HepG2 (cell line): ENCODE measurements around the gene DDAH1. TPM values are rescaled to one million over a fixed set of nuclear protein-coding genes. Genes with fewer than 3 reads are reported as not detected.
A peak's percentile ranks its signal among the peaks of the same experiment; 100 is the strongest.

Experiments used
- ATF6 ChIP-seq: sonication (generic); formaldehyde crosslinking; conservative IDR thresholded peaks from 2 replicates; pipeline ENCODE4 v1.4.0; 2020; ENCODE audit warnings: missing genetic modification reagents
- BRD4 ChIP-seq: sonication (generic); formaldehyde crosslinking; IDR thresholded peaks from 2 replicates; pipeline ENCODE4 v1.4.0; 2020; ENCODE audit warnings: missing genetic modification reagents
- DNMT1 ChIP-seq: sonication (generic); formaldehyde crosslinking; IDR thresholded peaks from 2 replicates; pipeline ENCODE4 v1.5.1; 2020; ENCODE audit warnings: mild to moderate bottlenecking, missing genetic modification reagents
- E2F5 ChIP-seq: sonication (generic); formaldehyde crosslinking; conservative IDR thresholded peaks from 2 replicates; pipeline ENCODE4 v1.4.0; 2020; ENCODE audit warnings: missing genetic modification reagents
- FOSL1 ChIP-seq: sonication (generic); formaldehyde crosslinking; IDR thresholded peaks from 2 replicates; pipeline ENCODE4 v1.9.0; 2021; ENCODE audit warnings: missing genetic modification reagents, borderline replicate concordance
- HNRNPK ChIP-seq: fragments of 200-400 bp; formaldehyde crosslinking; IDR thresholded peaks from 2 replicates; pipeline ENCODE4 v1.6.1; 2018; ENCODE audit warnings: low read length, low read depth, moderate library complexity, mild to moderate bottlenecking; ENCODE audit not compliant: poor library complexity, severe bottlenecking
- JUNB ChIP-seq: sonication (generic); formaldehyde crosslinking; IDR thresholded peaks from 2 replicates; pipeline ENCODE4 v1.8.0; 2022; ENCODE audit warnings: missing genetic modification reagents, mild to moderate bottlenecking, borderline replicate concordance
- KAT8 ChIP-seq: IDR thresholded peaks from 2 replicates; pipeline ENCODE4 v1.6.1; 2016; ENCODE audit warnings: missing genetic modification reagents, missing compliant biosample characterization
- KLF12 ChIP-seq: sonication (generic); formaldehyde crosslinking; IDR thresholded peaks from 2 replicates; pipeline ENCODE4 v1.4.0; 2020; ENCODE audit warnings: missing genetic modification reagents, borderline replicate concordance
- MAF1 ChIP-seq: sonication (generic); formaldehyde crosslinking; IDR thresholded peaks from 2 replicates; pipeline ENCODE4 v1.5.0; 2020; ENCODE audit warnings: missing genetic modification reagents, borderline replicate concordance
- MBNL3 ChIP-seq: fragments of 250-450 bp; sonication (Bioruptor Pico); conservative IDR thresholded peaks from 2 replicates; pipeline ENCODE4 v1.8.0; 2022; ENCODE audit warnings: mild to moderate bottlenecking, inconsistent platforms
- MIER2 ChIP-seq: IDR thresholded peaks from 2 replicates; pipeline ENCODE4 v1.6.1; 2016; ENCODE audit warnings: missing biosample characterization, missing genetic modification reagents
- NKX3-1 ChIP-seq: sonication (generic); formaldehyde crosslinking; IDR thresholded peaks from 2 replicates; pipeline ENCODE4 v1.5.0; 2020; ENCODE audit warnings: missing genetic modification reagents
- NR2F2 ChIP-seq: IDR thresholded peaks from 2 replicates; pipeline ENCODE4 v1.6.1; 2012; ENCODE audit warnings: low read depth, inconsistent platforms, borderline replicate concordance
- POGZ ChIP-seq: sonication (generic); formaldehyde crosslinking; IDR thresholded peaks from 2 replicates; pipeline ENCODE4 v1.4.0; 2020; ENCODE audit warnings: mild to moderate bottlenecking, missing genetic modification reagents
- PTBP1 ChIP-seq: fragments of 200-400 bp; formaldehyde crosslinking; IDR thresholded peaks from 2 replicates; pipeline ENCODE4 v1.6.1; 2018; ENCODE audit warnings: low read length, low read depth; ENCODE audit not compliant: poor library complexity, severe bottlenecking
- RFXAP ChIP-seq: sonication (generic); formaldehyde crosslinking; IDR thresholded peaks from 2 replicates; pipeline ENCODE4 v1.4.0; 2020; ENCODE audit warnings: missing genetic modification reagents, borderline replicate concordance
- RNF219 ChIP-seq: sonication (generic); formaldehyde crosslinking; IDR thresholded peaks from 2 replicates; pipeline ENCODE4 v1.5.0; 2020; ENCODE audit warnings: mild to moderate bottlenecking, missing genetic modification reagents
- SIN3B ChIP-seq: fragments of 150-350 bp; IDR thresholded peaks from 2 replicates; pipeline ENCODE4 v1.6.1; 2014; ENCODE audit warnings: low read length
- SNRNP70 ChIP-seq: fragments of 200-400 bp; formaldehyde crosslinking; IDR thresholded peaks from 2 replicates; pipeline ENCODE4 v1.6.1; 2017; ENCODE audit warnings: mild to moderate bottlenecking, low read depth, low read length, moderate library complexity
- TAF1 ChIP-seq: sonication (generic); formaldehyde crosslinking; IDR thresholded peaks from 2 replicates; pipeline ENCODE4 v1.4.0; 2020; ENCODE audit warnings: missing genetic modification reagents
- ZBTB21 ChIP-seq: sonication (generic); formaldehyde crosslinking; IDR thresholded peaks from 2 replicates; pipeline ENCODE4 v1.4.0; 2020; ENCODE audit warnings: missing genetic modification reagents
- ZNF20 ChIP-seq: sonication (generic); formaldehyde crosslinking; IDR thresholded peaks from 2 replicates; pipeline ENCODE4 v1.4.0; 2020; ENCODE audit warnings: mild to moderate bottlenecking, moderate library complexity, missing genetic modification reagents
- ZNF230 ChIP-seq: sonication (generic); formaldehyde crosslinking; IDR thresholded peaks from 2 replicates; pipeline ENCODE4 v1.4.0; 2020; ENCODE audit warnings: mild to moderate bottlenecking, missing genetic modification reagents
- ZNF251 ChIP-seq: sonication (generic); formaldehyde crosslinking; IDR thresholded peaks from 2 replicates; pipeline ENCODE4 v1.9.0; 2021; ENCODE audit warnings: mild to moderate bottlenecking, missing genetic modification reagents
- ZNF484 ChIP-seq: sonication (generic); formaldehyde crosslinking; IDR thresholded peaks from 2 replicates; pipeline ENCODE4 v1.5.1; 2020; ENCODE audit warnings: mild to moderate bottlenecking, low read depth, missing genetic modification reagents, borderline replicate concordance
- ZNF510 ChIP-seq: sonication (generic); formaldehyde crosslinking; IDR thresholded peaks from 2 replicates; pipeline ENCODE4 v1.4.0; 2020; ENCODE audit warnings: low read depth, mild to moderate bottlenecking, missing genetic modification reagents
- ZNF839 ChIP-seq: sonication (generic); formaldehyde crosslinking; IDR thresholded peaks from 2 replicates; pipeline ENCODE4 v1.4.0; 2020; ENCODE audit warnings: missing genetic modification reagents, mild to moderate bottlenecking, borderline replicate concordance
- polyA plus RNA-seq, 8 experiments: library from polyadenylated mRNA; depleted of rRNA in 3 of 8; stranded (reverse) in 7 of 8; unstranded in 1 of 8; fragments of >200 nt; fragmentation: Illumina TruSeq in 4 of 8; extraction: Trizol in 4 of 8; gene quantifications; 2 replicates each; pipeline versions ENCODE4 v1.2.1 to v1.2.3, GENCODE V29; 2011 to 2016; ENCODE audit warnings: low read depth in 4 of 8, missing spikeins in 1 of 8, mixed read lengths in 1 of 8; ENCODE audit not compliant: insufficient read depth in 1 of 8
- total RNA-seq, 5 experiments: library from RNA; depleted of rRNA; stranded (reverse); fragments of >200 nt; fragmentation: Illumina TruSeq; extraction: Trizol; gene quantifications; 2 replicates each; pipeline ENCODE4 v1.2.3, GENCODE V29; 2016; ENCODE audit warnings: low read depth in 1 of 5

DDAH1 gene
- total and polyA plus RNA-seq, 2 of the 13 experiments (the other 11 are each of a cell fraction or from before 2014, with no cell fraction given), result 39.7 to 64.4 TPM

GRCh38 chr1:85328713-85329397, 136.1 kb downstream of the DDAH1 start (continued):
- TF ChIP-seq ATF6 (CRISPR knock-in tag), result no peak
- TF ChIP-seq MIER2 (CRISPR knock-in tag), result peak; percentile 78; the same call in 1 of the 2 replicates
- TF ChIP-seq HNRNPK, result no peak
- TF ChIP-seq RFXAP (CRISPR knock-in tag), result no peak
- peak; percentile 98 for TF ChIP-seq JUNB (CRISPR knock-in tag)
- TF ChIP-seq PTBP1, result no peak
- no peak for TF ChIP-seq KLF12 (CRISPR knock-in tag)
- peak; percentile 95 for TF ChIP-seq POGZ (CRISPR knock-in tag)
- TF ChIP-seq SIN3B, result no peak
- TF ChIP-seq ZNF230 (CRISPR knock-in tag), result no peak
- TF ChIP-seq KAT8 (CRISPR knock-in tag), result peak; percentile 86
- no peak for TF ChIP-seq ZNF484 (CRISPR knock-in tag)
- 0 out of 2 replicates have a peak, but pooled peaks have one; percentile 25 for TF ChIP-seq ZNF510 (CRISPR knock-in tag)
- no peak for TF ChIP-seq DNMT1 (CRISPR knock-in tag)
- TF ChIP-seq E2F5 (CRISPR knock-in tag), result no peak
- TF ChIP-seq ZNF20, result no peak
- TF ChIP-seq SNRNP70, result no peak
- TF ChIP-seq TAF1, result no peak
- TF ChIP-seq ZNF839 (CRISPR knock-in tag), result no peak
- peak; percentile 97 for TF ChIP-seq FOSL1 (CRISPR knock-in tag)
- no peak for TF ChIP-seq ZBTB21
- TF ChIP-seq MBNL3 (CRISPR knock-in tag), result no peak
- no peak for TF ChIP-seq MAF1 (CRISPR knock-in tag)
- TF ChIP-seq BRD4 (CRISPR knock-in tag), result no peak
- 0 out of 2 replicates have a peak, but pooled peaks have one; percentile 44 for TF ChIP-seq RNF219 (CRISPR knock-in tag)
- TF ChIP-seq ZNF251 (CRISPR knock-in tag), result no peak
- no peak; the same call in 1 of the 2 replicates for TF ChIP-seq NKX3-1 (CRISPR knock-in tag)
- TF ChIP-seq NR2F2, result peak; percentile 56; the same call in 1 of the 2 replicates
